ENCODE measurements around the gene FBXL17. TPM values are rescaled to one million over a fixed set of nuclear protein-coding genes. Genes with fewer than 3 reads are reported as not detected.

Gene FBXL17
- total RNA-seq, 1 donor from 2014 or later = 17.5 TPM

DNA sequence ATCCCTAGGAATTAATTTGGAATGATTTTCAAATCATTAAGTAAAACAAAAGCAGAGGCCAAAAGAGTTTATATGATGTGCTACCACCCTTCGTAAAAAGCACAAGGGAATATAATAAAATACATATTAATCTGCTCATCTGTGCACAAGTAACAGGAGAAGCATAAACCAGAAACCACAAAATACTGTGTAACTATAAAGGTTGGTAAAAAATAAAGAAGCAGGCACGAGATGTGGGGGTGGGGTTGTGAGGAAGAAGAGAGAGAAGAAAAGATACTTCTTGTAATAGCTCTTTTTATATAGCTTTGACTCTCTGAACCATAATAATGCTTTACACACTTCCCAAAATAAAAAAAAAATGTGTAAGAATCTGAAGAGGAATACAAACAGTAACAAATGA, 496.3 kb downstream of the FBXL17 start:
- intact Hi-C loops (cut with DNase I) = no loop called here
- Histone ChIP-seq H3K4me1 (no peaks in the 10 kb centered on the region), H3K27me3 (no peaks in the 10 kb centered on the region), H3K27ac (no peak overlapping the region), H3K9me3 (no peaks in the 10 kb centered on the region), H3K4me3 (no peak overlapping the region), H3K36me3 (no peaks in the 10 kb centered on the region)
- TF ChIP-seq, protein P1, sequence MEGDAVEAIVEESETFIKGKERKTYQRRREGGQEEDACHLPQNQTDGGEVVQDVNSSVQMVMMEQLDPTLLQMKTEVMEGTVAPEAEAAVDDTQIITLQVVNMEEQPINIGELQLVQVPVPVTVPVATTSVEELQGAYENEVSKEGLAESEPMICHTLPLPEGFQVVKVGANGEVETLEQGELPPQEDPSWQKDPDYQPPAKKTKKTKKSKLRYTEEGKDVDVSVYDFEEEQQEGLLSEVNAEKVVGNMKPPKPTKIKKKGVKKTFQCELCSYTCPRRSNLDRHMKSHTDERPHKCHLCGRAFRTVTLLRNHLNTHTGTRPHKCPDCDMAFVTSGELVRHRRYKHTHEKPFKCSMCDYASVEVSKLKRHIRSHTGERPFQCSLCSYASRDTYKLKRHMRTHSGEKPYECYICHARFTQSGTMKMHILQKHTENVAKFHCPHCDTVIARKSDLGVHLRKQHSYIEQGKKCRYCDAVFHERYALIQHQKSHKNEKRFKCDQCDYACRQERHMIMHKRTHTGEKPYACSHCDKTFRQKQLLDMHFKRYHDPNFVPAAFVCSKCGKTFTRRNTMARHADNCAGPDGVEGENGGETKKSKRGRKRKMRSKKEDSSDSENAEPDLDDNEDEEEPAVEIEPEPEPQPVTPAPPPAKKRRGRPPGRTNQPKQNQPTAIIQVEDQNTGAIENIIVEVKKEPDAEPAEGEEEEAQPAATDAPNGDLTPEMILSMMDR (IDR thresholded peaks at IDR 0.05) = no peak
- DNase-seq = no peak
- no peak for ATAC-seq

DNA sequence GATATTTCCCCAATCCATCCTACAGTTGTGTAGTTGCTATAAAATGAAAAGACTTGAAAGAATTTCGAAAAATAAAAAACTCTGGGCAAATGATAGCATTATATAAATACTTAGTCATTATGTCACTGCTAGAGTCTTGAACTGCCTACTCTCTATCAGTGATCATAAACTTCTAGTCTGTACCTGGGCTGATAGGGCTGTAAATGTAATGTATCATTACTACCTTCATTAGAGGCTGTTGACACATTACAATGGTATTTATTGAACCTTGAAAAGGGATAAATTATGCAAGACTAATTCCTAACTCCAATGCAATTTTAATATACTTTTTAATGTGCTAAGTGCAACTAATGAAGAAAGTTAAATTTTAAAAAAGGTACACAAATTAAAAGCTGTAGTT, 497.0 kb downstream of the FBXL17 start:
- no peak for DNase-seq
- H3K27ac ChIP-seq = no peak overlapping the region
- TF ChIP-seq, protein P1 (IDR thresholded peaks at IDR 0.05) = no peak

DNA sequence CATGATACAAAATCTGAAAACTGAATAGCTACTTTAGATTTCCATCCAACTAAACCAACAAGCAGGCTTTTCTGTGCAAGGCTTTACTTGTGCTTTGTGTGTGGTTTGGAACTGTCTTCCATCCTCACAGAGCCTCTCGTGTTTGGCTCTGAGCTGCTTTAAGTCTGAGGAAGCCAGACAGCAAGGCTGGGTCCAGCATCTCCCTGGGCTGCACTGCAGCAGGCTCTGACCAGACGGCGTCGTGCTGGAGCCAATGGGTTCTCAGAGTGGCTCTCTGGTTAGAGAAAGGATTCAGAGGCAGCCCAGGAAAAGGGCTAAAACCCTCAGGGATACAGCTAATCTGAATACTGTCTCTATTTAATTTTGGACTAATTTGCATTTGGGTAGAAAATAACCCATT, 503.2 kb downstream of the FBXL17 start:
- DNase-seq (no peak), ATAC-seq (no peak)
- no peak overlapping the region for H3K4me3 ChIP-seq
- H3K4me1 ChIP-seq = no peaks in the 10 kb centered on the region
- no peaks in the 10 kb centered on the region for H3K36me3 ChIP-seq
- no peaks in the 10 kb centered on the region for H3K9me3 ChIP-seq
- intact Hi-C loops (cut with DNase I) = no loop called here
- H3K27ac ChIP-seq = no peak overlapping the region
- TF ChIP-seq, protein P1 (IDR thresholded peaks at IDR 0.05) = no peak
- H3K27me3 ChIP-seq = no peaks in the 10 kb centered on the region

More for the DNA sequence above, 497.0 kb downstream of the FBXL17 start:
- no peaks in the 10 kb centered on the region for H3K36me3 ChIP-seq
- H3K9me3 ChIP-seq = no peaks in the 10 kb centered on the region
- H3K4me1 ChIP-seq = no peaks in the 10 kb centered on the region
- H3K27me3 ChIP-seq = no peaks in the 10 kb centered on the region
- H3K4me3 ChIP-seq = no peak overlapping the region
- intact Hi-C loops (cut with DNase I) = no loop called here
- ATAC-seq = no peak

DNA sequence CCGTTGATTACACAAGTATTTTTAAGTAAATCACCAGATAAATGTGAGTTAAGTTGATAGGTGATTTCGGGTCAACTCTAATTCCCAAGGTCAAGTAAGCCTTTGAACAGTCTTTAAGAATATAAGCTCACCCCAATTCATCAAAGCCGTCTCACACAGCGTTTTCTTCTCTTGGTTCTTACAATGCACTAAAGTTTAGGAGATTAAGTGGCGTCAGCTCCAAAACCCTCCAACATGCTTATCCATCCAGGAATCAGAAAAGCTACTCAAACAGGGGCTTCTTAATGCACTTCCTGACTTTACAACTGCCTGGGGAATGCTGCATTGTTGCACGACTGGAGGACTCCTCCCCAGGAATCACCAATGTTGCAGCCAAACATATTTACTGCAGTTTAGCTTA, 505.0 kb downstream of the FBXL17 start:
- DNase-seq = no peak

DNA sequence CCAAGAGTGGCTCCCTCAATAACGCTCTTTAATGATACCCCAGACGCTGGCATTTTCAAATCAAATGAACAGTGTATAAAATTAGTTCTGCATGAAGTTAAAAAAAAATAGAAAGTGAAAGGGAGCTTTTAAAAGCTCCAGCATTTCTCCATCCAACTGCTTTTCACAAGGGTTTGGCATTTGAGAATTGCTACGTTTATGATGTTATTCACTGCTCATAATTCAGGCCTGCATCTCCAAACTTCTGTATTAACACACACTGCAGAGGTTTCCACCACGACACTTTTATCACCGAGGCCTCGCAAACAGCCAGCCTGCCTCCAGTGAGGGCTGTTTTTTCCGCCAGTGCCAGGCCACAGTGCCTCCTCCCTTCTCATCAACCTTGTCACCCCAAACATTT, 505.6 kb downstream of the FBXL17 start:
- Histone ChIP-seq H3K27ac (no peak overlapping the region), H3K4me1 (no peaks in the 10 kb centered on the region), H3K27me3 (no peaks in the 10 kb centered on the region), H3K9me3 (no peaks in the 10 kb centered on the region), H3K36me3 (no peaks in the 10 kb centered on the region), H3K4me3 (no peak overlapping the region)
- DNase-seq (no peak), ATAC-seq (no peak)
- TF ChIP-seq, protein P1 (IDR thresholded peaks at IDR 0.05) = peak; percentile 0
- intact Hi-C loops (cut with DNase I) = no loop called here

More for the DNA sequence above, 505.0 kb downstream of the FBXL17 start:
- no peaks in the 10 kb centered on the region for H3K27me3 ChIP-seq
- H3K4me1 ChIP-seq = no peaks in the 10 kb centered on the region
- no peaks in the 10 kb centered on the region for H3K9me3 ChIP-seq
- TF ChIP-seq, protein P1 (IDR thresholded peaks at IDR 0.05) = no peak
- no peak for ATAC-seq
- H3K4me3 ChIP-seq = no peak overlapping the region
- no peak overlapping the region for H3K27ac ChIP-seq
- intact Hi-C loops (cut with DNase I) = no loop called here
- no peaks in the 10 kb centered on the region for H3K36me3 ChIP-seq

DNA sequence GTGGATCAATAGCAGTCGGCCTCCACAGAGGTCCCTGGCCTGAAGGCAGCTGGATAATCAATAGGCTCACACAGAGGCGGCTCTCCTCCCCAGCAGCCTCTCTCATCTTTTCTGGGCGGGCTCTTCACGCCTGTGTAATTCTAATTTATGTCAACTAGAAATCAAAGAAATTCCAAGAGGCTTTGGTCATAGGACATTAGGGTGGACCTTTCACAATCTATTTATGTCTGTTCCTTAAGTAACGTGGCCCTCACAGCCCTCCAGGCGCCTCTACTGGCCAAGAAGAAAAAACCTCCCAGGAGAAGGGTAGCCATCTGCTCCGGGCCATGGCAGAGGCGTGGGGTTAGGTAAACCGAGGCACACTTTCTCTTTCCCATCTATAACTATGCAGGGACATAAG, 506.1 kb downstream of the FBXL17 start:
- DNase-seq (no peak), ATAC-seq (peak; percentile 31)
- TF ChIP-seq, protein P1 (IDR thresholded peaks at IDR 0.05) = peak; percentile 4
- Histone ChIP-seq H3K27ac (no peak overlapping the region), H3K4me1 (no peaks in the 10 kb centered on the region), H3K36me3 (no peaks in the 10 kb centered on the region), H3K4me3 (no peak overlapping the region), H3K27me3 (no peaks in the 10 kb centered on the region), H3K9me3 (no peaks in the 10 kb centered on the region)
- intact Hi-C loops (cut with DNase I) = no loop called here

Data from upper lobe of right lung (tissue), 1 donor.